Suprapubic skin (tissue), 4 donors: ENCODE data around the gene PLA2G2F. TPM values are rescaled to one million over a fixed set of nuclear protein-coding genes. Genes with fewer than 3 reads are reported as not detected.

Source experiments
- DNase-seq, 2 donors: peaks; one replicate each; pipeline ENCODE4 v3.0.0-alpha.2; 2019; ENCODE audit warnings: low spot score in 2 of 2
- H3K27ac ChIP-seq: fragments of 200-600 bp; sonication (generic); one replicate; pipeline ENCODE4 v1.5.1; 2019
- H3K27me3 ChIP-seq: fragments of 200-600 bp; sonication (generic); one replicate; pipeline ENCODE4 v1.5.1; 2019
- H3K36me3 ChIP-seq: fragments of 200-600 bp; sonication (generic); one replicate; pipeline ENCODE4 v1.5.1; 2019
- H3K4me1 ChIP-seq: fragments of 200-600 bp; sonication (generic); one replicate; pipeline ENCODE4 v1.5.1; 2019
- H3K4me3 ChIP-seq: fragments of 200-600 bp; sonication (generic); one replicate; pipeline ENCODE4 v1.5.1; 2019; ENCODE audit warnings: mild to moderate bottlenecking
- H3K9me3 ChIP-seq: fragments of 200-600 bp; sonication (generic); one replicate; pipeline ENCODE4 v1.5.1; 2019
- CTCF ChIP-seq, 2 donors: fragments of 200-600 bp in 1 of 2; fragments of 450-650 bp in 1 of 2; sonication (generic) in 1 of 2; IDR thresholded peaks; one replicate each; pipeline ENCODE4 v1.5.1; 2016 to 2019; ENCODE audit warnings: antibody characterized with exemption in 2 of 2, mild to moderate bottlenecking in 1 of 2, moderate library complexity in 1 of 2
- EP300 ChIP-seq: sonication (generic); formaldehyde crosslinking; IDR thresholded peaks from one replicate; pipeline ENCODE4 v1.6.1; 2017; ENCODE audit warnings: antibody characterized with exemption
- POLR2A ChIP-seq, 2 donors: fragments of 450-650 bp; IDR thresholded peaks; one replicate each; pipeline ENCODE4 v1.6.1; 2017; ENCODE audit warnings: antibody characterized with exemption in 2 of 2, mild to moderate bottlenecking in 2 of 2, moderate library complexity in 2 of 2
- POLR2AphosphoS5 ChIP-seq, 3 donors: sonication (generic); formaldehyde crosslinking; IDR thresholded peaks; one replicate each; pipeline ENCODE4 v1.6.1; 2017; ENCODE audit warnings: antibody characterized with exemption in 3 of 3
- WGBS: methylation state at CpG from one replicate; pipeline ENCODE4 v1.1.5; 2018; 5-methylcytosine and 5-hydroxymethylcytosine counted together
- total RNA-seq, 4 donors: library from RNA; depleted of rRNA; stranded (reverse); fragments of >200 nt; gene quantifications; one replicate each; pipeline ENCODE4 v1.1.0, GENCODE V29; 2016

The PLA2G2F gene
- total RNA-seq, 4 donors from 2014 or later, result 11.9 to 33.8 (median 16.7) TPM

DNA sequence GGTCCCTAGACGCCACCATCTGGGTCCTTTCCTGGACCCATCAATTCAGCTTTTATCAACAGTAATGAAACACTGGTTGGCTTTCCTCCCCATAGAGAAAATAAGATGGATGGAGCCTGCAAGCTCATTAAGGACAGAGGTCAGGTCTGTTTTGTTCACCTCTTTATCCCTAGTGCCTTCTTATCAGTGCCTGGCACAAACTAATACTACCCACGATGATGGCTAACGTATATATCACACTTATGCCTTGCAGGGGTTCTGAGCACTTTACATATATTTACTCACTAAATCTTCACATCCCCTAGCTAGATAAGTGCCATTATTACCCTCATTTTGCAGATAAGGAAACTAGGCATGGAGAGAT is 41.7 kb downstream of the PLA2G2F start:
- WGBS, result 71% methylated on average over 3 of the region's 3 CpGs
- no peak for DNase-seq
- H3K9me3 ChIP-seq, result no peaks in the 10 kb centered on the region
- H3K27me3 ChIP-seq, result peaks cover 12% of the 10 kb centered on the region
- H3K36me3 ChIP-seq, result no peaks in the 10 kb centered on the region
- no peak overlapping the region for H3K4me3 ChIP-seq
- no peak overlapping the region for H3K27ac ChIP-seq
- peaks cover 3% of the 10 kb centered on the region for H3K4me1 ChIP-seq
- TF ChIP-seq POLR2AphosphoS5 (IDR thresholded peaks at IDR 0.05), result no peak
- TF ChIP-seq EP300, result no peak
- no peak for TF ChIP-seq POLR2A (IDR thresholded peaks at IDR 0.05)
- TF ChIP-seq CTCF (IDR thresholded peaks at IDR 0.05), result no peak

GRCh38 chr1:20182415-20182814 is 43.3 kb downstream of the PLA2G2F start:
- H3K27ac ChIP-seq, result no peak overlapping the region
- TF ChIP-seq POLR2AphosphoS5 (IDR thresholded peaks at IDR 0.05), result no peak
- no peak for TF ChIP-seq CTCF (IDR thresholded peaks at IDR 0.05)
- TF ChIP-seq EP300, result no peak
- TF ChIP-seq POLR2A (IDR thresholded peaks at IDR 0.05), result no peak
- no peak for DNase-seq
- H3K4me1 ChIP-seq, result peaks cover 19% of the 10 kb centered on the region
- no peaks in the 10 kb centered on the region for H3K36me3 ChIP-seq
- H3K27me3 ChIP-seq, result peaks cover 18% of the 10 kb centered on the region
- no peak overlapping the region for H3K4me3 ChIP-seq
- H3K9me3 ChIP-seq, result no peaks in the 10 kb centered on the region

- H3K27ac ChIP-seq, result no peak overlapping the region
Observed at GRCh38 chr1:20183035-20183434, 43.9 kb downstream of the PLA2G2F start.

GRCh38 chr1:20183616-20184271 is 44.6 kb downstream of the PLA2G2F start:
- Histone ChIP-seq H3K27ac (no peak overlapping the region), H3K27me3 (peaks cover 21% of the 10 kb centered on the region), H3K4me1 (peaks cover 24% of the 10 kb centered on the region), H3K36me3 (no peaks in the 10 kb centered on the region), H3K4me3 (no peak overlapping the region), H3K9me3 (no peaks in the 10 kb centered on the region)
- DNase-seq, result no peak
- TF ChIP-seq POLR2AphosphoS5 (IDR thresholded peaks at IDR 0.05), result no peak
- no peak for TF ChIP-seq CTCF (IDR thresholded peaks at IDR 0.05)
- no peak for TF ChIP-seq POLR2A (IDR thresholded peaks at IDR 0.05)
- TF ChIP-seq EP300, result no peak
- 79% methylated on average over 13 of the region's 13 CpGs for WGBS

More at GRCh38 chr1:20183035-20183434, 43.9 kb downstream of the PLA2G2F start:
- Histone ChIP-seq H3K9me3 (no peaks in the 10 kb centered on the region), H3K36me3 (no peaks in the 10 kb centered on the region), H3K4me3 (no peak overlapping the region), H3K4me1 (peaks cover 24% of the 10 kb centered on the region), H3K27me3 (peaks cover 18% of the 10 kb centered on the region)
- TF ChIP-seq EP300 (no peak), POLR2AphosphoS5 (IDR thresholded peaks at IDR 0.05) (no peak)
- WGBS, result 89% methylated on average over 10 of the region's 10 CpGs
- no peak for DNase-seq

DNA sequence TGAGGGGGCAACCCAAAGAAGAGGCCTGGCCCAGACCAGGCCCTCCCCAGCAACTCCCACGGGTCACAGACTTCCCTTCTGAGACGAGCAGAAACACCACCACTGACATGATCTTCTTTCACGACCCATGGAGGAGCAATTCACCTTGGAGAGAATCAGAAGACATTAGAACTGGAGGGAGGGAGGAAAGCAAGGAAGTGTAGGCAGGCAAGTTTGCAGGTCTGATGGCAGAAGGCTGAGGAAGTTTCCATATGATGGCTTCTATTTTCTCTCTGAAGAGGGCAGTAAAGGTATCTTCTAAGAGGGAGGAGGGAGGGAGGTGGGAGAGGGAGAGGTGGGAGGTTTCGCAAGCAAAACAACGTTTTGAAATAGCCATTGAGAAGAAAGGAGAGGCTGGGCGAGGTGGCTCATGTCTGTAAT is 45.4 kb downstream of the PLA2G2F start:
- no peak for TF ChIP-seq POLR2AphosphoS5 (IDR thresholded peaks at IDR 0.05)
- TF ChIP-seq POLR2A (IDR thresholded peaks at IDR 0.05), result no peak
- no peak for TF ChIP-seq EP300
- no peak for TF ChIP-seq CTCF (IDR thresholded peaks at IDR 0.05)
- no peaks in the 10 kb centered on the region for H3K36me3 ChIP-seq
- H3K27me3 ChIP-seq, result peaks cover 29% of the 10 kb centered on the region
- no peak overlapping the region for H3K4me3 ChIP-seq
- no peaks in the 10 kb centered on the region for H3K9me3 ChIP-seq
- WGBS, result 78% methylated on average over 6 of the region's 6 CpGs
- H3K27ac ChIP-seq, result no peak overlapping the region
- no peak for DNase-seq
- peaks cover 24% of the 10 kb centered on the region for H3K4me1 ChIP-seq
